ENCODE measurements around the gene ACADS.

ACADS gene

DNA sequence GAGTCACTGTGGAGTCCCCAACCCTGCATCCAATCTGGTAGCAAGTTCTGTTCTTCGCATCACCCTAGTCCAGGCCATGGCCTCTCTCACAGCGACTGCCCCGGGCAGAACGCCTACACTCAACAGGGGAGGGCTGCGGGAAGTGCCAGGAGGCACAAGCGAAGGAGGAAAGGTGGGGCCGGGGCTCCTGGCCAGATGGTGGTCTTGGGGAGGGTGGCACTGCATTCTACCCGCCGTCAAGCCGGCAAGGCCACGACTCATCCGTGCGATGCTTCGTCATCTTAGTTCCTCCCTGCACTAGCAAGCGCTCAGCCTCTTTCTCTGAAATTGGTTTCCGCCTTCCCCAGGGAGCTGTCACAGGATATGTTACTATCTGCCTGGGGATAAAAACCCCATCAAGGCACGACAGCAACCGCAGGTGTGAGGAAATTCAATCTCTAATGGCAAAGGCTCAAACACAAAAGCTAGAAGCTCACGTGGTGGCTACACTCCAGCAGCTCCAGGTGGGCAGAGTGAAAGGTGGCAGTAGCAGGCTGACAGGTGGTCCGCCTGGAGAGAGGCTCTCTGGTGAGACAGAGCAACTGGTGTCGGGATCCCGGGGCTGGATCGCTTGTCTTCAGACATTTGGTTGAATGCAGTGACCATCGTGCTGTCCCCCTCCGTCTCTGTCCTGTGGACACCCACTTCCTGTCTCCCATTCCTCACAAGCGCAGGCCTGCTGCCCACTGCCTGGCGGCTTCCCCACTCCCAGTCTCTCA is 34.1 kb downstream of the ACADS start:
- no peak for DNase-seq

DNA sequence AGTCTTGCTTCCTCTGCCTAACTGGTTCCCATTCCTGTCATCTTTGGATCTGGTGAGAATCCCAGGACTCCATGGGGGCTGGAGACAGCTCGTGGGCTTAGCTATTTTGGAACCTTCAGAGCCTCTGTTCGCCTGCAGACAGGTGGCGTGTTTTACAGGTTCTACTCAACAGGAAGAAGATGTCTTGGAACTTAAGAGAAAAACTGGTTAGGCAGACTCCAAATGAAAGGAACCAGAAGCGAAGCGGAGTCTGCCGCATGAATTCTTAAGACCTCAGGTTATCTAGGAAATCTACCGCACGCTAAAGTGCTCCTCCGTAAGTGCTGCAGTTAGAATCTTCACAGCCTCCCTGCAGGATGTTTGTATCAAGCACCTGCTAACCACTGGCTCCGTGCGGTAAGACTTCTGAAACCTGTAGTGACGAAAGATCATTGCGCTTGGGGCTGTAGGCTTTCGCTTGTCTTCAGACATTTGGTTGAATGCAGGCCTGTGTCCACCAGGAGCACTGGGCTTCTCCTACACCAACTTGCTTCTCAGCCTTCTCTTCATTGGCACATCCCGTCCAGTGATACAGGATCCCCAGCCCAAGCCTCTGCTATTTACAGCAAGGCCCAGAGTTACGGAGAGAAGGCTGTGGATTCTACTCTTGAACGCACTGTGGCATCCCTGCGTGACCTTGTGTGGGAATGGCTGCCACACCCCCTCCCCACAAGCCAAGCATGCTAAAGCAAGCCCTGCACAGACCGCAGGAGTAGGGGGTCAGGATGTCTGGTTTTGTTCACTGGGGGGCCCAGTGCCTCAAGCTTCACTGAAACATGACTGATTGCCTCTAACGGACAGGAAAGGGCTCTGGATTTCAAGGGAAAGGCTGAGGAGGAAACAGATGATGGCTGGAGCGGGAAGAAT is 35.0 kb downstream of the ACADS start:
- no peak for DNase-seq

DNA sequence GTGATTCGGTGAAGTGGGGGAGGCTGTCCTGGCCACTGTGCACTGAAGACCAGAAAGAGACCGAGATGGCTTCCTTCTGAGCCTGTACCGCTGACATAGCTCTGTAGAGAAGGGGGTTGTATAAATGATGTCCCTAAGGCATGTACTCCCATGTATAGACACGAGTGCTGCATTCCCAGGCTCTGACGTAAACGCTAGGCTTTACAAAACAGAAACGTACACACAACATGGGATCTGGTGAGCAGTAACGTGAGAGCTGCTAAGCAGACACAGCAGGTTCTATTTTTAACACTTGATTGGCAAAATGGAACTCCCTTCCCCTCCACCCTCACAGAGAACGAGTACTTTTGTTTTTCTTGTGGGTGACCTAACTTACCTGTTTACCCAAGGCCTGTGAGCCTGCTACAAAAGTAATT is 35.9 kb downstream of the ACADS start:
- DNase-seq: peak; percentile 11

DNA sequence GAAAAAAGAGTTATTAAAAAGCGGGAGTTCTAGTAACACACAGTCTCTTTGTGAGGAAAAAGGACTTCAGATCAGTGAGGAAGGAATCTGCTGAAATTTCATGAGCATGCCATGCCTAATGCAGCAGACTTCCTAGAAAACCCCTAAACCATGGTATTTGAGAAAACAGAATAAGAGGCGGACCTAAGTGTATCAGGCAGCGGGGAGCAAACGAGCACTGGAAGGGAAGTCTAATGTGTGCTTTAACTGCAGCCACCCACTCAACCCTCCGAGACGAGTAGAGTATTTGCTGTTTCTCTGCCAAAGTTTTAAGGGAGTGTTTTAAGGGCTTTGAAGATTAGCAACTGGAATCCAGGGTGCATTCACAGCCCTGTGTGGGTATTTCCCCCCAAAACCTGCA is 36.5 kb downstream of the ACADS start:
- DNase-seq: no peak

DNA sequence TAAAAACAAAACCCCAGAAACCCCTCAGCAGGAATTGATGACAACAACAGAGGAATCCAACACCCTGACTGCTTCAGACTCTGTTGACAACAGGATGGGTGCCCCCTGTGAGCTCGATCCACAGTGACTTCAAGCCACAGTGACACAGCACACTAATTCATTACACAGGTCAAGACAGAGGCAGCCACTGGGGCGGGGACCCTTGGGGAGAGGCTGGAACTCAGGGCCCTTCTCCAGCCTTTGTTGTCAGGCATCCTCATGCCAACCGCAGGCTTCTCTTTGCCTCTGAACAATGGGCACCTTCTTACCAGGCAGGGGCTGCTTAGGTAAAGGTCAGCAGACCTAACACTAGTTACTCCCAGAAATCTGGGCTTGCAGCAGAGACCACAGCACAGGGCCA is 37.6 kb downstream of the ACADS start:
- DNase-seq: no peak

DNA sequence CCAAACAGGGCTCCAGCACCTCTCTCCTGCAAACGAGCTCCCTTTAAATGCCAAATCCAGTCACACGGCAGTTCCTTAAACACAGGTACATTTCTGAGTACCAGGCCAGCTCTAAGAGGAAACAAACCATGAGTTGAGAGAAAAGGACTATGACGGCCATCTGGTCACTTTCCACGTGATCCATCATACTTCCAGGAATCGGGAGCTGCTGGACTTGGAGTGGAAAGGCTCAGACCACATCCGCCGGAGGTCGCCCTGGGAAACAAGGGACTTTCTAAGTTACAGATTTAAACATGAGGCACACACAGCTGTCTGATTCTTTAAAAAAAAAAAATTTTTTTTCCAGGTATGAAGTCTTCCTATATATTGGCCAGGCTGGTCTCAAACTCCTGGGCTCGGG is 39.2 kb downstream of the ACADS start:
- DNase-seq: no peak

DNA sequence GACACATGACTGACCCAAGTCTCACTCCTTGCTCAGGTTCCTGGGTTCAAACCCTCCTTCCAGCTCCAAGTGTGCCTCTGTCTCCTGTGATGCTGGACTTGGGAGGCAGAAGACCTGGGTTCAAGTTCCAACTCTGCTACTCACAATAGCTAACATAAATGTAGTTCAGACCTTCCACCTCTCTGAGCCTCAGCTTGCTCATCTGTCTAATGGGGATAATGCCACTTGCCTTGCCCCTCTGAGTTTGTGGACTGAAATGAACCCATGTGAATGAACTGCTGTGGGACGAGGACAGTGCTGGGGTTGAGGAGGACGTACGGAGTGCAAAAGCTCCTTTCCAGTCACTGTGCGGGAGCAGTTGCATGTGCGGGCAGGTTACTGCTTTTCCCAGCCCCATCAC is 40.9 kb downstream of the ACADS start:
- no peak for DNase-seq

DNA sequence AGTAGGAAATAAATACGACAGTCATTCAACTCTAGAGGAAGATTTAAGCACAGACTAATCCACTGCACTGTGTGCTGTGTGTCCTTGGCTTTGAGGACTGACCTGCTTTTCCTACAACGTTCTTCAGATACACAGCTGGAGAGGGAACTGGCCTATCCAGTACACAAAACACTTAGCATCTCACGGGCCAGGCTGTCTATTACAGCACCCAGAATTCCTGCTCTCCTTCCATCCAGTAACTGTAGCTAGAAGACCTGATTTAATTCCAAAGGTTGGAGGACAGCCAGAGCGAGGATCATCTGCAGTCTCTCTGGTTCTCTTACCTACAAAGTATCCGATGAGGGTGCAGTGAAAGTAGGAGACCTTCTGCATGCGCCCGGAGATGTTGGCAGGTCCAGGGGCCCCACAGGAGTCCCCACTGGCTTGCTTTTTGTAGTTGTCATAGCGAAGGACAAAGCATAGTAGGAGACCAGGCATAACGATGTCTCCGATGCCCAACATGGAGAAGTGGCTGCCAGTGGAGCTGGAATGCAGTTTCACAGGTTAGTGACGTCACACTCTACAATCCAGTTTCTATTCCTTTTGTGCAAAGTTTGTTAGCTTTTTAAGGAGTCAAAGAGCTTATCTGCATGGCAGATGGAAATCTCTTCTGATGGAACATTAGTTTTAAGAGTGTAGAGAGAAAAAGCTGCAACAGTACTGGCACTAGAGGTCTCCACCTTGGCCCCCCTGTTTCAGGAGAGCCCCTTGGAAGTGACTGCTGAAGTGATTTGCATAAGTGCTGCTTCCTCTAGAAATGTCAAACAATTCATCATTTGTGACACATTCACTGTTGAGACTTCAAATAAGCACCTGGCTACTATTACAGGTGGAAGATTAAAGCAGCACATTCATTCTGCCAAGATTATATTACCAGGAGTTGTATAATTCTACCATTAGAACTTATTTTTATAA is 41.7 kb downstream of the ACADS start:
- DNase-seq: no peak

DNA sequence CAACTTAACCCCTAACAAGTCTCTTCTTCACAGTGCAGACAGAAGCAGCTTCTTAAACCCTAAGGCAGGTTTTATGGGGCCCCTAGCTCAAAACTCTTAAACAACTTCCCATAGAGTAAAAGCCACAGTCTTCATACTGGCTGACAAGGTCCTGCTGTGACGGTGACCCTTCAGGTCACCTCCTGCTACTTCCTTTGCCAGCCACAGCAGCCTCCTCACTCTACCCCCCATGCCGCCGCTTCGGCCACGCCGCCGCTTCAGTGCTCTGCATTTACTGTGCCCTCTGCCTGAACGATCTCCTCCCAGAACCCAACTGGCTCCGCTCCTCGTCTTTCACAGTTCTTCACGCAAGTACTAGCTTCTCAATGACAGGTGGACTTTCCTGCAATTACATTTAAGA is 45.5 kb downstream of the ACADS start:
- no peak for DNase-seq

DNA sequence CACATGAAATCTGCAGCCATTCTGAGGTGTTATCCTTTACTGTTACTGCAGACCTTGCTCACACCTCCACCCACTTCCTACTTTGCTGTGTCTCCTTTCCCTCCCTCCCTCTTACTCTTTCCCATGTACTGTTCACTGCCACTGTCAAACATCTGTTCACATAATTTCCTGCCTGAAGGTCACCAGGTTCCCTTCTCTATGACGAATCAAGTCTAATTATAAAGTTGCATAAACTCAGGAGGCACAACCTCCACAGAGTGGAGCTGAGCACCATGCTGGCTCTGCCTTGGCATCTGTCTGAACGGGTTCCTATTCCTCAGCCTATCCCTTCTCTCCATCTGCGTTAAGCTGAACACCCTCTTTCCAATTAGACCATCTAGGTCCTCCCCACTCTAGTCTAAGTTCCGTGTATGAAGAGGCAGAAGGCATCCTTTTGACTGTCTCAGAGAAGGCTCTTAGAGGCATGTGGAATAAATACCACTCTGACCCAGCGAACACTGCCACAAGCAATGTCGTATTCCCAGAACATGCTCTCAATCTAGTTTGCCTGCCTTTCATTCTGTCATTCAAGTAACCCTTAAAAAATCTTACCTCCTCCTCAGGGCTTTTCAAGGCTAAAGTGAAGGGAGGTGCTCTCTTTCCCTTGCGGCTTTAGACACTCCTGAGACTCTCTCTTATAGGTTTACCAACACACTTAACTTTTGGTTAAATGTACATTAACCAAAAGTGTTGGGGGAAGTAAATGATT is 48.7 kb downstream of the ACADS start:
- DNase-seq: no peak

DNA sequence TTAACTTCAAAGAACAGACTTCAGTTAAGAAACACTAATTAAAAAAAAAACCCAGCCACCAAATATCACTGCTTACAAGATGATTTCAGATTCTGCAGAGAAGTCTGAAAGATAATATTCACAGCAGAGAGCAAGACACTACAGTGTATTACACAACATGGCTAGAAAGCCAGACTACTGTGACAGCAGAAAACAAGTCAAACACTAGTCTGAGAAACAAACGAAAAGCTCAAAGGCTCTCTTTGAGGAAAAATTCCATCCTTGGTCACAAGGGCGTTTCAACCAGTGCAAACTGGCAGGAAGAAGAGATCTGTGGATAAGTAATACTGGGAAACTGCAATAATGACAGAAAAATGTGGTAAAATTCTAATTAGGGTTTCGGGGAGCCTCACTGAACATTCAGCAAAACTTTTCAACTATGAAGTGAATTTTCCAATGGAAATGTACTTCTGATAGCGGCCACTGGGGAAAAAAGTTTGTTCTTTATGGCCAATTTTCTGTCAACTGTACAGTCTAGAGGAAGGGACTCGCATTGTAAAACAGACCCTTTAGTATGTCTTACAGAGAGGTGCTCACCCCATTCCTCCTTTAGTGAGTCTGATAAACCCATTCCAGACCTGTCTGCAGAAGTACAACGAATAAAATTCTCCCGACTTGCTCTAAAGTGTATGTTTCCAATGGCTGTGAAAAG is 50.4 kb downstream of the ACADS start:
- DNase-seq: no peak

DNA sequence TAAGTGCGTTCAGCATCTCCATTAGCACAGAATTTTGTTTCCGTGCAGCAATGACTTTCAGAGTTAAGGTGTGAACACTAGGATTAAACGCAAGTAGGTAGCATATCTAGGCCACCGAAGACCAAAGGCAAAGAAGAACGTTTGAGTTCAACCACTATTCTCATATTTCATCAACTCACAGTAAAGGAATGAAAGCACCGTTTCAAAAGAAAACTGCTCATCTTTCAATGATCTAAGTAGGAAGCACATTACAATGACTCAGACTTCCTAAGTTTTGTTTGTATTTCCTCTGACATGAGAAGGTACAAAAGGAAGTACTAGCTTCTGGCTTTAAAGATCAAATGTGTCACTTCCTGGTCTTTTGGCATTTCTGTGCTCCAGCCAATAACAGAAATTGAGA is 57.6 kb downstream of the ACADS start:
- DNase-seq: no peak

DNA sequence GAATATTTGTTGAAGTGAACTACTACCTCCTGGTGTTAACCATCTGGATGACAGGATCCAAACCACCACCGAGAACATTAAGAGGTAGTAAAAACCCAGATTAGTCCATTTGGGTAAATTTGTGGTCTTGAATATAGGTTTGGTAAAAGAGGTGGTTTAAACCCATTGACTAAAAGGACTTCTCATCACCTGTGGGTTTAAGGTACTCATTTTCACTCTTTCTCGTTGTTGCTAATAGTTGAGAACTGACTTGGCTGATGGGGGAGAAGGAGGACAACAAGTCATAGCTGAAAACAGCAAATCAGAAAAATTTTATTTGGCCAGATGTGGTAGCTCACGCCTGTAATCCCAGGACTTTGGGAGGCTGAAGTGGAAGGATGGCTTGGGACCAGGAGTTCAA is 59.2 kb downstream of the ACADS start:
- DNase-seq: no peak

DNA sequence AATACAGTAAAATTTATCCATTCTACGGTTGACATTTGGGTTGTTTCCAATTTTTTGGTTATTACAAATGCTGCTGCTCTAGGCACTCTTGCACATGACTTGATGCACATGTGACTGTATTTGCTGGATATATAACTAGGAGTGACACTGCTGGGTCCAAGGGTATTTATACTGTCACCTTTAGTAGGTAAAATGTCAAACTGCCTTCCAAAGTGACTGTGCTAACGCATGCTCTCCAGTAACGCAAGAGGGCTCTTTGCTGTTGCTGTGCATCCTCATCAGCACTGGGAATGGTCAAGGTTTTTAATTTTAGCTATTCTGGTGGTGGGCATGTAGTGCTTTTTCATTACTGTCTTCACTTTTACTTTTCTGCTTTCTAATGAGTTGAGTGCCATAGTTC is 62.3 kb downstream of the ACADS start:
- DNase-seq: no peak

Measured in activated CD4-positive, CD25-positive, alpha-beta regulatory T cell treated with anti-CD3 and anti-CD28 coated beads, Interleukin-2, amount 50 U/mL, for 72 hours (primary cell).